Mesothelial cell of epicardium (in vitro differentiated cells): ENCODE measurements around the gene HSF2BP. TPM values are rescaled to one million over a fixed set of nuclear protein-coding genes. Genes with fewer than 3 reads are reported as not detected.

ENCODE experiments used
- DNase-seq, 2 experiments: peaks; one replicate each; pipeline ENCODE4 v3.0.0; 2021; ENCODE audit warnings: low spot score in 2 of 2; ENCODE audit not compliant: unreplicated experiment in 2 of 2
- H3K27ac Mint-ChIP-seq: 2 replicates; pipeline ENCODE4 v1.8.0; 2021; ENCODE audit warnings: mixed read lengths
- H3K27me3 Mint-ChIP-seq: 2 replicates; pipeline ENCODE4 v1.8.0; 2021; ENCODE audit warnings: low read depth, mixed read lengths
- H3K36me3 Mint-ChIP-seq: 2 replicates; pipeline ENCODE4 v1.8.0; 2021; ENCODE audit warnings: mixed read lengths
- H3K4me1 Mint-ChIP-seq: 2 replicates; pipeline ENCODE4 v1.8.0; 2021; ENCODE audit warnings: mixed read lengths
- H3K4me3 Mint-ChIP-seq: 2 replicates; pipeline ENCODE4 v1.8.0; 2021; ENCODE audit warnings: mild to moderate bottlenecking, moderate library complexity, mixed read lengths
- H3K9me3 Mint-ChIP-seq: 2 replicates; pipeline ENCODE4 v1.8.0; 2021; ENCODE audit warnings: mixed read lengths
- CTCF ChIP-seq: fragments of 200-600 bp; sonication (generic); IDR thresholded peaks from one replicate; pipeline ENCODE4 v1.5.0; 2021; ENCODE audit warnings: antibody characterized with exemption; ENCODE audit not compliant: unreplicated experiment
- total RNA-seq: library from RNA; stranded (reverse); gene quantifications from 3 replicates; pipeline ENCODE4 v1.2.1, GENCODE V29; 2021

Gene HSF2BP
- total RNA-seq, 1 donor from 2014 or later, result 5.1 TPM

GRCh38 chr21:43669828-43670605 is 10.7 kb upstream of the HSF2BP start:
- DNase-seq, result no peak
- H3K27me3 Mint-ChIP-seq, result no peaks in the 10 kb centered on the region
- H3K36me3 Mint-ChIP-seq, result peaks cover 30% of the 10 kb centered on the region
- TF ChIP-seq CTCF, result no peak
- H3K4me3 Mint-ChIP-seq, result no peak overlapping the region
- H3K4me1 Mint-ChIP-seq, result no peaks in the 10 kb centered on the region
- H3K27ac Mint-ChIP-seq, result no peak overlapping the region
- H3K9me3 Mint-ChIP-seq, result peaks cover 7% of the 10 kb centered on the region

GRCh38 chr21:43667191-43667904 is 8.1 kb upstream of the HSF2BP start:
- TF ChIP-seq CTCF, result no peak
- no peak overlapping the region for H3K4me3 Mint-ChIP-seq
- H3K27me3 Mint-ChIP-seq, result no peaks in the 10 kb centered on the region
- DNase-seq, result no peak
- H3K9me3 Mint-ChIP-seq, result peaks cover 7% of the 10 kb centered on the region
- peaks cover 31% of the 10 kb centered on the region for H3K36me3 Mint-ChIP-seq
- H3K4me1 Mint-ChIP-seq, result no peaks in the 10 kb centered on the region
- H3K27ac Mint-ChIP-seq, result no peak overlapping the region

- H3K4me1 Mint-ChIP-seq, result peaks cover 10% of the 10 kb centered on the region
- no peak for TF ChIP-seq CTCF
- peaks cover 30% of the 10 kb centered on the region for H3K36me3 Mint-ChIP-seq
- no peak overlapping the region for H3K4me3 Mint-ChIP-seq
- peaks cover 7% of the 10 kb centered on the region for H3K9me3 Mint-ChIP-seq
- no peak for DNase-seq
- H3K27ac Mint-ChIP-seq, result no peak overlapping the region
- no peaks in the 10 kb centered on the region for H3K27me3 Mint-ChIP-seq
Measured at GRCh38 chr21:43665879-43666278, 6.6 kb upstream of the HSF2BP start.

GRCh38 chr21:43664358-43664757 is 5.1 kb upstream of the HSF2BP start:
- Mint-ChIP-seq H3K27ac (no peak overlapping the region), H3K9me3 (peaks cover 7% of the 10 kb centered on the region), H3K36me3 (peaks cover 30% of the 10 kb centered on the region), H3K4me1 (peaks cover 20% of the 10 kb centered on the region), H3K27me3 (no peaks in the 10 kb centered on the region), H3K4me3 (no peak overlapping the region)
- TF ChIP-seq CTCF, result no peak
- no peak for DNase-seq

- TF ChIP-seq CTCF, result no peak
- peaks cover 30% of the 10 kb centered on the region for H3K36me3 Mint-ChIP-seq
- peaks cover 24% of the 10 kb centered on the region for H3K4me1 Mint-ChIP-seq
- H3K27me3 Mint-ChIP-seq, result no peaks in the 10 kb centered on the region
- H3K9me3 Mint-ChIP-seq, result peaks cover 7% of the 10 kb centered on the region
- no peak overlapping the region for H3K27ac Mint-ChIP-seq
- H3K4me3 Mint-ChIP-seq, result no peak overlapping the region
- no peak for DNase-seq
Measured at GRCh38 chr21:43663033-43663432, 3.7 kb upstream of the HSF2BP start.
